H1 (cell line): Measurements from ENCODE around the gene KRTAP10-4. TPM values are rescaled to one million over a fixed set of nuclear protein-coding genes. Genes with fewer than 3 reads are reported as not detected.

Experiments
- CTCF ChIA-PET: fragments of 300-600 bp; sonication (Branson Sonifier 250); formaldehyde crosslinking; loops from one replicate; lab custom pipeline; 2021; ENCODE audit not compliant: partially characterized antibody; lab: Charles Lee
- POLR2A ChIA-PET: fragments of 300-600 bp; sonication (Branson Sonifier 250); formaldehyde crosslinking; loops from one replicate; lab custom pipeline; 2021; ENCODE audit warnings: inconsistent platforms; ENCODE audit not compliant: partially characterized antibody; lab: Charles Lee
- DNase-seq, 2 experiments: peaks; one replicate each; pipeline versions ENCODE4 v3.0.0 to v3.0.0-alpha.2; 2010 to 2022; ENCODE audit warnings: low spot score in 2 of 2, low read depth in 1 of 2, mixed read lengths in 1 of 2
- FAIRE-seq: peaks from 2 replicates; lab custom pipeline; 2011; peaks lifted over from hg19 to GRCh38; lab: Jason Lieb, UNC
- H2AFZ ChIP-seq: 2 replicates; pipeline ENCODE4 v1.8.1; 2012; ENCODE audit warnings: low read length, inconsistent platforms
- H2AK5ac ChIP-seq: 2 replicates; pipeline ENCODE4 v1.6.1; 2013; ENCODE audit warnings: low read depth, low read length
- H2BK120ac ChIP-seq: replicated peaks from 2 replicates; pipeline ENCODE3; 2013; ENCODE audit warnings: low read depth, low read length, inconsistent platforms
- H2BK12ac ChIP-seq: 2 replicates; pipeline ENCODE4 v1.6.1; 2013; ENCODE audit warnings: low read depth, low read length
- H2BK15ac ChIP-seq: 2 replicates; pipeline ENCODE4 v1.6.1; 2013; ENCODE audit warnings: low read length
- H2BK20ac ChIP-seq: 2 replicates; pipeline ENCODE4 v1.6.1; 2013; ENCODE audit warnings: low read length
- H2BK5ac ChIP-seq: 2 replicates; pipeline ENCODE4 v1.6.1; 2013; ENCODE audit warnings: low read depth, low read length
- H3K14ac ChIP-seq: 2 replicates; pipeline ENCODE4 v1.6.1; 2013; ENCODE audit warnings: inconsistent platforms; ENCODE audit not compliant: insufficient read length
- H3K18ac ChIP-seq: 2 replicates; pipeline ENCODE4 v1.6.1; 2013; ENCODE audit warnings: low read length; ENCODE audit errors: extremely low read depth
- H3K23ac ChIP-seq: 2 replicates; pipeline ENCODE4 v1.6.1; 2013; ENCODE audit warnings: inconsistent platforms; ENCODE audit not compliant: insufficient read length
- H3K23me2 ChIP-seq: 2 replicates; pipeline ENCODE4 v1.6.1; 2013; ENCODE audit warnings: low read depth, low read length
- H3K27ac ChIP-seq: 2 replicates; pipeline ENCODE4 v1.6.1; 2011; ENCODE audit warnings: low read depth, low read length, inconsistent platforms
- H3K27me3 ChIP-seq, 4 experiments: replicated peaks in 1 of 4; 1 replicate in 1 of 4; 2 replicates in 3 of 4; pipeline versions ENCODE4 v1.6.1 to v1.8.1; 2011 to 2013; ENCODE audit warnings: low read length in 3 of 4, mild to moderate bottlenecking in 3 of 4, inconsistent platforms in 2 of 4, mixed read lengths in 2 of 4, moderate library complexity in 1 of 4; ENCODE audit not compliant: control insufficient read depth in 3 of 4, insufficient read depth in 3 of 4; ENCODE audit errors: extremely low read depth in 1 of 4
- H3K36me3 ChIP-seq, 4 experiments: 2 replicates each; pipeline versions ENCODE4 v1.6.1 to v1.8.1; 2011 to 2013; ENCODE audit warnings: mild to moderate bottlenecking in 4 of 4, low read length in 3 of 4, moderate library complexity in 2 of 4, control low read depth in 1 of 4, inconsistent platforms in 1 of 4; ENCODE audit not compliant: insufficient read depth in 4 of 4, control insufficient read depth in 2 of 4
- H3K4ac ChIP-seq: replicated peaks from 2 replicates; pipeline ENCODE3; 2013; ENCODE audit warnings: low read length, low read depth, mixed read lengths, inconsistent platforms; ENCODE audit not compliant: insufficient read length
- H3K4me1 ChIP-seq, 4 experiments: replicated peaks in 1 of 4; 1 replicate in 1 of 4; 2 replicates in 3 of 4; pipeline versions ENCODE4 v1.6.1 to v1.8.1; 2011 to 2013; ENCODE audit warnings: low read length in 3 of 4, inconsistent platforms in 2 of 4, mixed read lengths in 1 of 4; ENCODE audit not compliant: insufficient read depth in 4 of 4, control insufficient read depth in 3 of 4
- H3K4me2 ChIP-seq, 2 experiments: 2 replicates each; pipeline versions ENCODE4 v1.6.1 to v1.8.1; 2011 to 2013; ENCODE audit warnings: low read depth in 2 of 2, low read length in 2 of 2, control low read depth in 1 of 2, inconsistent platforms in 1 of 2, mild to moderate bottlenecking in 1 of 2; ENCODE audit not compliant: insufficient read depth in 1 of 2
- H3K4me3 ChIP-seq, 4 experiments: fragments of 200-600, 300-600 bp in 1 of 4; sonication (generic), shearing (Covaris generic), sonication (Bioruptor Twin) in 1 of 4; 2 replicates each; pipeline versions ENCODE4 v1.5.1 to v1.8.1; 2011 to 2016; ENCODE audit warnings: low read length in 4 of 4, low read depth in 3 of 4, control low read depth in 2 of 4, inconsistent platforms in 2 of 4, mild to moderate bottlenecking in 2 of 4, mixed read lengths in 1 of 4, moderate library complexity in 1 of 4; ENCODE audit not compliant: insufficient read depth in 2 of 4; ENCODE audit errors: extremely low read depth in 1 of 4
- H3K56ac ChIP-seq: replicated peaks from 2 replicates; pipeline ENCODE3; 2013; ENCODE audit warnings: low read depth, mild to moderate bottlenecking, mixed read lengths, low read length, inconsistent platforms; ENCODE audit not compliant: insufficient read length
- H3K79me1 ChIP-seq: 2 replicates; pipeline ENCODE4 v1.6.1; 2013; ENCODE audit warnings: low read depth, low read length, control low read depth
- H3K79me2 ChIP-seq, 2 experiments: 2 replicates each; pipeline versions ENCODE4 v1.6.1 to v1.8.1; 2012 to 2013; ENCODE audit warnings: low read length in 2 of 2, mild to moderate bottlenecking in 2 of 2, inconsistent platforms in 1 of 2; ENCODE audit not compliant: insufficient read depth in 2 of 2, control insufficient read depth in 1 of 2
- H3K9ac ChIP-seq, 4 experiments: replicated peaks in 1 of 4; 1 replicate in 1 of 4; 2 replicates in 3 of 4; pipeline versions ENCODE4 v1.6.1 to v1.8.1; 2011 to 2013; ENCODE audit warnings: low read depth in 3 of 4, low read length in 3 of 4, control low read depth in 2 of 4, mild to moderate bottlenecking in 2 of 4, moderate library complexity in 2 of 4, inconsistent platforms in 1 of 4; ENCODE audit errors: extremely low read depth in 1 of 4
- H3K9me3 ChIP-seq, 2 experiments: 2 replicates each; pipeline versions ENCODE4 v1.6.1 to v1.8.1; 2012 to 2013; ENCODE audit warnings: mild to moderate bottlenecking in 2 of 2, moderate library complexity in 2 of 2, control low read depth in 1 of 2, inconsistent platforms in 1 of 2, low read depth in 1 of 2, low read length in 1 of 2, mixed read lengths in 1 of 2; ENCODE audit not compliant: insufficient read depth in 2 of 2
- H4K20me1 ChIP-seq, 2 experiments: replicated peaks in 1 of 2; 2 replicates each; pipeline versions ENCODE3 to v1.8.1; 2011 to 2013; ENCODE audit warnings: inconsistent platforms in 2 of 2, low read length in 2 of 2, mild to moderate bottlenecking in 1 of 2; ENCODE audit not compliant: insufficient read depth in 2 of 2, control insufficient read depth in 1 of 2
- H4K5ac ChIP-seq: 2 replicates; pipeline ENCODE4 v1.6.1; 2013; ENCODE audit warnings: low read length, low read depth, mixed read lengths, inconsistent platforms; ENCODE audit not compliant: insufficient read length
- H4K8ac ChIP-seq: 2 replicates; pipeline ENCODE4 v1.8.0; 2013; ENCODE audit warnings: mild to moderate bottlenecking, moderate library complexity, low read length, inconsistent platforms; ENCODE audit not compliant: insufficient read depth; ENCODE audit errors: extremely low read depth
- H4K91ac ChIP-seq: replicated peaks from 2 replicates; pipeline ENCODE3; 2013; ENCODE audit warnings: low read length, mixed read lengths, inconsistent platforms; ENCODE audit not compliant: insufficient read length
- FOSL1 ChIP-seq: IDR thresholded peaks from 2 replicates; pipeline ENCODE4 v1.6.1; 2011; ENCODE audit warnings: mild to moderate bottlenecking, low read depth, low read length, moderate library complexity; ENCODE audit not compliant: insufficient read depth
- MAX ChIP-seq: IDR thresholded peaks from 2 replicates; pipeline ENCODE4 v1.6.1; 2012; ENCODE audit warnings: inconsistent platforms
- NRF1 ChIP-seq: IDR thresholded peaks from 2 replicates; pipeline ENCODE4 v1.6.1; 2011; ENCODE audit warnings: mild to moderate bottlenecking, low read depth, low read length, improper control_type of control experiment
- YY1 ChIP-seq: IDR thresholded peaks from 2 replicates; pipeline ENCODE4 v1.6.1; 2011; ENCODE audit warnings: low read depth, mild to moderate bottlenecking, low read length
- whole genome bisulfite sequencing, 2 experiments: shearing (Covaris generic) in 1 of 2; methylation state at CpG; one replicate each; pipeline versions ENCODE4 v1.1.6 to v1.1.7; 2013 to 2015; ENCODE audit warnings: low lambda C conversion rate in 2 of 2, mixed read lengths in 2 of 2, inconsistent platforms in 1 of 2, low coverage in 1 of 2, missing lambda C conversion rate in 1 of 2; ENCODE audit not compliant: insufficient replicate concordance in 2 of 2, insufficient coverage in 1 of 2, insufficient read length in 1 of 2; ENCODE audit errors: extremely low coverage in 1 of 2, missing lambda C conversion rate in 1 of 2; 5-methylcytosine and 5-hydroxymethylcytosine counted together
- polyA plus RNA-seq, 7 experiments: library from polyadenylated mRNA; depleted of rRNA in 3 of 7; stranded (reverse) in 5 of 7; unstranded in 2 of 7; fragments of >200 nt in 5 of 7; fragments of 200-250 nt in 2 of 7; gene quantifications; 1 replicate in 5 of 7; 2 replicates in 1 of 7; 4 replicates in 1 of 7; pipeline versions ENCODE4 v1.2.1 to v1.2.3, GENCODE V29; 2011 to 2013; ENCODE audit warnings: missing spikeins in 2 of 7, mixed read lengths in 2 of 7
- total RNA-seq: library from RNA; stranded (reverse); fragmentation: NEBNext Ultra II Directional; extraction: Animal tissue kit (Norgen Biotek cat#: 25700); gene quantifications from 2 replicates; pipeline ENCODE4 v1.2.1, GENCODE V29; 2021

KRTAP10-4 gene
- total and polyA plus RNA-seq, 2 of the 8 experiments (the other 6 are each of a cell fraction or from before 2014, with no cell fraction given), result not detected

- Histone ChIP-seq H3K23ac (no peak overlapping the region), H4K8ac (no peak overlapping the region), H3K79me2 (no peaks in the 10 kb centered on the region), H3K4ac (no peak overlapping the region), H3K4me1 (peaks cover 2 to 20% (median 9%) of the 10 kb centered on the region in 4 experiments), H3K9me3 (no peaks in the 10 kb centered on the region), H2BK5ac (peak overlapping the region; percentile 46; the same call in 1 of the 2 replicates), H3K4me3 (no peak overlapping the region), H3K56ac (no peak overlapping the region), H3K9ac (no peak overlapping the region), H4K91ac (peak overlapping the region; percentile 72), H2AK5ac (no peak overlapping the region), H3K36me3 (no peaks in the 10 kb centered on the region; a peak in 1 of 8 replicates), H3K23me2 (0 out of 2 replicates have a peak, but pooled peaks cover 4% of the 10 kb centered on the region), H4K20me1 (no peaks in the 10 kb centered on the region), H2BK120ac (peak overlapping the region; percentile 58), H2AFZ (no peak overlapping the region), H2BK20ac (peak overlapping the region; percentile 4; the same call in 1 of the 2 replicates), H3K79me1 (no peaks in the 10 kb centered on the region), H2BK15ac (no peak overlapping the region), H3K27me3 (no peaks in the 10 kb centered on the region), H2BK12ac (peak overlapping the region; percentile 32; the same call in 1 of the 2 replicates), H3K4me2 (no peak overlapping the region), H3K18ac (0 out of 2 replicates have a peak overlapping the region, but pooled peaks have one; percentile 39), H4K5ac (no peak overlapping the region), H3K27ac (no peak overlapping the region), H3K14ac (no peak overlapping the region)
- POLR2A ChIA-PET, result no interaction called here
- FAIRE-seq, result no peak
- 75% methylated on average over 20 of the region's 20 CpGs; no CpG with 5 or more reads in 1 of the 2 experiments for WGBS, 2 experiments
- peak in 1 of 2 experiments; percentile 48 for DNase-seq
- CTCF ChIA-PET, result interaction anchor here (0.7 kb wide), 1 partner anchor 189 kb away, joined by 3 read pairs; no protein-coding TSS in a partner anchor
- TF ChIP-seq YY1 (no peak), FOSL1 (no peak), NRF1 (no peak), MAX (peak; percentile 71)
These were observed 20.3 kb downstream of the KRTAP10-4 start for GRCh38 chr21:44593598-44594405.
